PFSK-1 (cell line): ENCODE data around the gene PCCA.

Source experiments
- FOXP2 ChIP-seq: optimal IDR thresholded peaks from 2 replicates; pipeline ENCODE3; 2011; ENCODE audit warnings: borderline replicate concordance, control low read depth, inconsistent platforms; ENCODE audit not compliant: insufficient read depth; ENCODE audit errors: extremely low read length, extremely low read depth
- POLR2AphosphoS5 ChIP-seq: IDR thresholded peaks from 2 replicates; pipeline ENCODE4 v1.6.1; 2012; ENCODE audit warnings: low read depth, mild to moderate bottlenecking, control low read depth, low read length, moderate library complexity
- REST ChIP-seq, 2 experiments: IDR thresholded peaks; 2 replicates each; pipeline versions ENCODE4 v1.6.1 to v1.8.0; 2011 to 2012; ENCODE audit warnings: low read depth in 2 of 2, low read length in 2 of 2, control low read depth in 1 of 2, inconsistent platforms in 1 of 2, mild to moderate bottlenecking in 1 of 2, moderate library complexity in 1 of 2; ENCODE audit not compliant: insufficient read depth in 1 of 2
- SIN3A ChIP-seq: IDR thresholded peaks from 2 replicates; pipeline ENCODE4 v1.6.1; 2012; ENCODE audit warnings: mild to moderate bottlenecking, low read length, moderate library complexity, borderline replicate concordance; ENCODE audit not compliant: insufficient read depth
- TAF1 ChIP-seq: IDR thresholded peaks from 2 replicates; pipeline ENCODE4 v1.6.1; 2012; ENCODE audit warnings: low read length, control low read depth, borderline replicate concordance; ENCODE audit not compliant: insufficient read depth

The PCCA gene

DNA sequence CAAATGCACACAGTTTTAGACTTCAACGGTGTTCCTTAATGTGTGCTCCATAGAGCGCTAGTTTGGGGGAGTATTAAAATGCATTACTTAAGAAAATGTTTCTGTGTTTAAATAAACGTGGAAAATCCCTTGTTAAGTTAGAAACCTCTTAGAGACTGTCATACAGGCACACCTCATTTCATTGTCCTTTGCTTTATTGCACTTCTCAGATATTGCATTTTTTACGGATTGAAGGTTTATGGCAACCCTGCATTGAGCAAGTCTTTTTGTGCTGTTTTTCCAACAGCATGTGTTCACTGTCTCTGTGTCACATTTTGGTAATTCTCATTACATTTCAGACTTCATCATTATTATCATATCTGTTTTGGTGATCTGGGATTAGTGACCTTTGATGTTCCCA is 255.7 kb downstream of the PCCA start:
- TF ChIP-seq SIN3A (no peak), POLR2AphosphoS5 (no peak), TAF1 (no peak), FOXP2 (no peak), REST (IDR thresholded peaks at IDR 0.05; ENCODE audit: insufficient read depth in 1 of 2, low read depth in 2 of 2, low read length in 2 of 2) (no peak)

- TF ChIP-seq SIN3A (no peak), REST (IDR thresholded peaks at IDR 0.05; ENCODE audit: insufficient read depth in 1 of 2, low read depth in 2 of 2, low read length in 2 of 2) (no peak), TAF1 (no peak), FOXP2 (no peak), POLR2AphosphoS5 (no peak)
Measured at GRCh38 chr13:100347968-100348367, 259.1 kb downstream of the PCCA start.

DNA sequence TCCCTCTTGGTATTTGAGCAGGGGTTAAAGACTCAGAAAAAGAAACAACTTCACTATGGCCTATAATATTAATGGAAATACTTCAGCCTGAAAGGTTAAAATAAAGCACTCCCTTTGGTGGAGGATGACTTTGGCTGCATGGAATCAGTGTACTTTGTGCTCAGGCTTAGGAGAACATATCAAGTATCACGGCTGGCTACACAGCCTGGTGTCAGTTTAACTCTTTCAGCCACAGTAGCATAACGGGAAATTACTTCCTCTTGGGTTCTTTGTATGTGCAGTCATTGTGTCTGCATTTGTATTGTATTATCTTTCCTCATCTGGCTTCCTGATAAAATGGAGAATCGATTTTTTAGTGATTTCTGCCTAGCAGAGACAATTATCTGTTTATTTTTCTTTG is 260.7 kb downstream of the PCCA start:
- TF ChIP-seq SIN3A (no peak), POLR2AphosphoS5 (no peak), TAF1 (no peak), FOXP2 (no peak), REST (IDR thresholded peaks at IDR 0.05; ENCODE audit: insufficient read depth in 1 of 2, low read depth in 2 of 2, low read length in 2 of 2) (no peak)

GRCh38 chr13:100350601-100351000 is 261.7 kb downstream of the PCCA start:
- TF ChIP-seq FOXP2 (no peak), POLR2AphosphoS5 (no peak), SIN3A (no peak), TAF1 (no peak), REST (IDR thresholded peaks at IDR 0.05; ENCODE audit: insufficient read depth in 1 of 2, low read depth in 2 of 2, low read length in 2 of 2) (no peak)

DNA sequence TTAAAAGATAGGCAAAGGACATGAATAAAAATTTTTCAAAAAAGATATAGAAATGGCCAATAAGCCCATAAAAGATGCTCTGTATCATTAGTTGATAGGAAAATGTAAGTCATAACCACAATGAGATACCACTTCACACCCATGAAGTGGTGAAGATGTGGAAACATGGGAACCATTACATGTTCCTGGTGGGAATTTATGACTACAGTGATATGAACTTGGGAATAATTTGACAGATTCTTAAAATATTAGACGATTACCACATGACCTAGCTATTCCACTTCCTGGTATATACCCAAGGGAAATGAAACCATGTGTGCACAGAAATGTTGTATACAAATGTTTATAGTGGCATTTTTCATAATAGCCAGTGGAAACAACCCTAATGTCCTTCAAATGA is 267.5 kb downstream of the PCCA start:
- TF ChIP-seq SIN3A: no peak
- no peak for TF ChIP-seq TAF1
- no peak for TF ChIP-seq POLR2AphosphoS5
- no peak for TF ChIP-seq REST (IDR thresholded peaks at IDR 0.05; ENCODE audit: insufficient read depth in 1 of 2, low read depth in 2 of 2, low read length in 2 of 2)
- TF ChIP-seq FOXP2: no peak
